GM21360 (cell line): ENCODE results near the gene ACKR3.

ENCODE experiments used
- ATAC-seq: cut with Tn5 transposase; IDR thresholded peaks from one replicate; pipeline ENCODE4 v1.9.1; 2021; ENCODE audit warnings: mild to moderate bottlenecking, moderate library complexity; ENCODE audit not compliant: unreplicated experiment

ACKR3 gene

DNA sequence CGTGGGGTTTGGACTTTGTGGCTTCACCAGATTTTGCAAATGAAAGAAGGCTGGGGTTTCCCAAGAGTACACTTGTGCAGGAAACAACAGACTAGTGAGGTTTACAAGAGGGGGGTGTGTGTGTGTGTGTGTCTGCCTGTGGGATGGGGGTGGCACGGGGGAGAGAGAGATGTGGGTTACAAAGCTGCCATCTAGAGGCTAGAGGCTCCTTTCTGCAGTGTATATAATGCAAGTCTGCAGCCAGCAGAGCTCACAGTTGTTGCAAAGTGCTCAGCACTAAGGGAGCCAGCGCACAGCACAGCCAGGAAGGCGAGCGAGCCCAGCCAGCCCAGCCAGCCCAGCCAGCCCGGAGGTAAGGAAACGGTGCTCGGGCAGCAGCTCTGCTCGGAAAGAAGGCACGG, at the start of gene ACKR3:
Gene ACKR3 (plus strand): TSS at position 253 of the 401 bp plus-strand sequence. CDS start 10,641 bp downstream, outside the sequence.
- ATAC-seq = peak; percentile 76

DNA sequence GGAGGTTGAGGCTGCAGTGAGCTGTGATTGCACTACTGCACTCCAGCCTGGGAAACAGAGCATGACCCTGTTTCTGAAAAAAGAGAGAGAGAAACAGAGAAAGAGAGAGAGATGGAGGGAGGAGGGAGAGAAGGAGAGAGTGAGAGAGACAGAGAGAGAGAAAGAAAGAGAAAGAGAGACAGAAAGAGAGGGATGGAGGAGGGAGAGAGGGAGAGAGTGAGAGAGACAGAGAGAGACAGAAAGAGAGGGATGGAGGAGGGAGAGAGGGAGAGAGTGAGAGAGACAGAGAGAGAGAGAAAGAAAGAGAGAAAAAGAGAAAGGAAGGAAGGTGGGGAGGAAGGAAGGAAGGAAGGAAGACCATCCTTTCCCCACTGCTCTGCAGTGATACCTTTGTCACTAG, 48.1 kb upstream of the ACKR3 start:
- no peak for ATAC-seq

DNA sequence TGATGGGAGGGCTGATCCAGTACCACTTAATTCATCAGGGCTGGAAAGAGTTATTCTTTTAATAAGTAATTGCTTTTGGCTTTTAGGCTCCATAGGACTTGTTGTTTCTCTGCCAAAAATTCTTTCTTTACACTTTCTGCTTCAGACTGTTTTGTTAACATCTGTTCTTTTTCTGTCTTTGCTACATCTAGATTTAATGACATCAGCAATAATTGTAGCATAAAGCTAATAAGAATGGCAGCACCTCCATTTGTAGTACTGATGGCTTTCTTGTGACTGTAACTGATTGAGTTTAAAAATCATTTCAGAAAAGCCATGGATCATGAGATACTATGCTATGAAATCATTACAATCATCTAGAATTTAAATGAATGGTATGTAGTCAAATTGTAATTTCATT, 46.4 kb upstream of the ACKR3 start:
- ATAC-seq = no peak

DNA sequence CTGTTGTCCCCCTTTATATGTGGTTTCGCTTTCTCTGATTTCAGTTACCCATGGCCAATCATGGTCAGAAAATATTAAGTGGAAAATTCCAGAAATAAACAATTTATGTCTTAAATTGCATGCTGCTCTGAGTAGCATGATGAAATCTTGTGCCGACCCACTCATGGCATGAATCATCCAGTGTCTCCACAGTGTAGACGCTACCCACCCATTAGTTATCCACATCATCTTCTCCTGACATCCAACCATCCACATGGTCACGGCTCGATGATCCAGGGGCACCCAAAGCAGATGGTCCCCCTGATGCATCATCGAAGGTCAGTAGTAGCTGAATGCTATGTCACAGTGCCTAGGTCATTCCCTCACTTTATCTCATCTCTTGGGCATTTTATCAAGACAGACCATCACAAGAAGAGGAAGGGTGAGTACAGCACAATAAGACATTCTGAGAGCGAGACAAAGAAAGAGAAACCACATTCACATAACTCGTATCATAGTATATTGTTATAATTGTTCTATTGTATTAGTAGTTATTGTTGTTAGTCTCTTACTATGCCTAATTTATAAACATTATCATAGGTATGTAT, 44.1 kb upstream of the ACKR3 start:
- no peak for ATAC-seq

DNA sequence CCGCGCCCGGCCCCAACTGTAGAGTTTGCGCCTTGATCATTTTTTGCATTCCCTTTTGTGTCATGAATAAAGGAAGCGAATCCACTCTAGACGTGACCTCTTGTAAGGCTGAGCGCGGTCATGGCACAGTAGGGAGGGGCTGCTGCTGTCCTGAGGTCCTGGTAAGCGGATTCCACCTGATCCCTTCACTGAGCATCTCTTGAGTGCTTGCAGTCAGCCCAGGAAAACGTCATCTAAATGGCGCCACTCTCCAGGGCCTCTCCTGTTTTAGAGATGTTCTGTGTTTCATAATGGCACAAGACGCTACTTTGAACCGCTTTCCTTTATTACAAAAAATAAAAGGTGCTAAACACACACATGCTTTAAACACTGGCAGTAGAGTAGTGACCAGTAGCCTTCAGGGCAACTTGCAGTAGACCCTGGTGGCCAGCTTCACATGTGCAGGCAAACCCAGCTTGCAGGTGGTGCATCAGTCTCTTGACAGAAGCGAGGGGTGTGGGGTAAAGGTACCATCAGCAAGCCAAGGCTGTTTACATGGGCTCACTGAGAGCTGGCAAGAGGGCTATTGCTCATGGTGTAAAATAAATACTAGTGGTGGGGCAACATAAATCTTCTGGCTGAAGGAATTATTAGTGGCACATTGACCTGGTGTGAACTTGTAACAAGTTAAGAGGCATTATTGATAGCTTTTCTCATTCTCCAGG, 43.0 kb upstream of the ACKR3 start:
- ATAC-seq = no peak

GRCh38 chr2:236527159-236527630, 42.4 kb upstream of the ACKR3 start:
- ATAC-seq = no peak

- no peak for ATAC-seq
Observed at GRCh38 chr2:236529606-236530005, 40.0 kb upstream of the ACKR3 start.

GRCh38 chr2:236530512-236530911, 39.1 kb upstream of the ACKR3 start:
- ATAC-seq = no peak

GRCh38 chr2:236531195-236531594, 38.4 kb upstream of the ACKR3 start:
- no peak for ATAC-seq

DNA sequence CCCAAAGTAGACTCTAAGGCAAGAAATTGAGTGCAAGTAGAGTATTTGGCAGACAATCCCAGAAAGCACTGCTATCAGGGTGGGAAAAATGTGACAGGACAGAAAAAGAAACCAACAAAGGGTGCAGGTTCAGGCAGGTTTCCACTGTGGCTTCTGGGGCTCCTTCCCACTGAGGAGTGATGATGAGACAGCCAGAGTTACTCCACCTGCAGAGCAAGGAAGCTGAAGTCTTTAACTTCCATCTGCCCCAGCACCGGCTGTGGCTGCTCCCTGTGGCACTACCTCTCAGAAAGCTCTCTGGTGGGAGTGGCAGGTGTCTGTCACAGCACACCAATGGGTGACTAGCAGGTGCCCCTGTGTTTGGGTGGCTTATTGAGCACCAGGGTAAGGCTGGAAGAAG, 37.6 kb upstream of the ACKR3 start:
- ATAC-seq = no peak

DNA sequence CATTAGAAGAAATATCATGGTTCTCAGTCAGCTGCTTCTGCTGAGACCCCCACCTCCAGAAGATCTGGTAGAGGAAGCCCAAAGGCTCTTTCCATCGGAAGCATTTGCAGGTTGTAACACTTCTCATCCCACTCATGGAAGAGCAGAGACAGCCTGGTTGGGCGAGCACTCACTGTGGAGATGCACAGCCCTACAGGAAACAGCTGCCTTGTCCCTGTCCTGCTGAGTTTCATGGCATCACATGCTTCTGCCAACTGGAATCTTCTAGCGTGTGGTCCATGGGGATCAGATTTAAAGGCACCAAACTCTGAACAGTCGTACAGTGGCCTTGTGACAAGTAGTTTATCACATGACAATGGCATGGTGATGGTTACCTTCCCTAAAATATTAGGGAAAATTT, 36.3 kb upstream of the ACKR3 start:
- no peak for ATAC-seq

DNA sequence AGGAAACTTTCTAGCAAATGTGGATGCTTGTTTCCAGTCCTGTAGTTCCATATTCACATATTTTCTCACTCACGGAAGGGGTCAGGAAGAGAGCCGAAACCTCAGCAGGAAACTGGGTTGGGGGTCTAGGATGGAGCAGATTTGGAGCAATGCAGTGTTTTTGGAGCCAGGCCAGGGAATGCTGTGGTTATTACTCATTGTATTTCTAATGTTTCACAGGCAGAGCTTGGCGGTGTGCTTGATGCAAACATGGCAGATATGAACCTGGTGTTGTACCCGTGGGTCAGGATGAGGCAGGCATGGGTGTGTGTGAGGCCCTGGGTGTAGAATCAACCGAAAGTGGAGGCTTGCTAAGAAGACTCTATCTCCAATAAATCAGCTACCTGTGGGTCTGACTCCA, 34.6 kb upstream of the ACKR3 start:
- ATAC-seq = no peak

DNA sequence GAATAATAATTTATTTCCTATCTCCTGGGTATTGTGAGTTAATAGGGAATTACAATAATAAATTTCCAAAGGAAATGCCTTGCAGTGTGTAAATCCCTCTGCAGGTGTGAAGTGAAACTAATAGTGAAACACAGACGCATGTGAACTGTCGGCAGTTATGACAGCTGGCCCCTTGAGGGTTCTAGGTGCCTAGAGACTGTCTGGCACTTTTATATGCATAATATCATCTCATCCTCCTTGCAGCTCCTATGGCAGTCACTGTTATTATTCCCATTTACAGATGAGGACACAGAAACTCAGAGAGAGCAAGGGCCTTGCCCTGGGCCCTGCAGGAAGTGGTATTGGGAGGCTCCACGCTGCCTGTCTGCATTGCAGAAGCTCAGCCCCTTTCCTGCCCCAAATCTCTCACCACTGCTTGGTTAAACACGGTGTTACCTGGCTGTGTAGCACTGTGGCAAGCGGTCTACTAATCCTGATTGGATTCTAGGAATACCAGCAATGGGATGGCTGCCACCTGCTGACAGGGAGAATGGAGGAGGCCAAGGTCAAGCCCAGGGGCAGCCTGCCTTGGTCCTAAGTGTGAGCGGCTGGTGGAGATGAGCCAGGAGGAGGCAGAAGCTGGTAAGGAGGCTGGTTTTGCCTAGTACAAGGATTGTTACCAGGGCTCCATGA, 32.8 kb upstream of the ACKR3 start:
- ATAC-seq = peak; percentile 43

GRCh38 chr2:236538242-236538641, 31.4 kb upstream of the ACKR3 start:
- ATAC-seq = no peak

- ATAC-seq = no peak
Observed at GRCh38 chr2:236541008-236541562, 28.5 kb upstream of the ACKR3 start.

DNA sequence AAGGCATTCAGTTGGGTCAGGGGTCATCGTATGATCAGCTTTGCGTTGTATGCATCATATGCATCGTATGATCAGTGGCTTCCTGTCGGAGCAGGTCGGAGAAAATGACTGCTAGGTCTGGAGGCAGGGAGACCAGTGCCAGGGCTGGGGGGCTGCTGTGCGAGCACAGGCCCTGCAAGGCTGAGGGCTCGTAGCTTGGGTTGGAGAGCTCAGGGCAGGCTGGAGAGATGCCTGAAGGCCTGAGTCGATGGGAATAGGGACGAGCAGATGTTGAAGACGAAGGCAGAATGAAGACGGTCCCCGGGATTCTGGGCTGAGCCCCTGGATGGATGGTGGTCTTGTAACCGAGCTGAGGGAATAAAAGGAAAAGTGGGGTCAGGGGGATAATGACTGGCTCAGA, 25.3 kb upstream of the ACKR3 start:
- no peak for ATAC-seq

DNA sequence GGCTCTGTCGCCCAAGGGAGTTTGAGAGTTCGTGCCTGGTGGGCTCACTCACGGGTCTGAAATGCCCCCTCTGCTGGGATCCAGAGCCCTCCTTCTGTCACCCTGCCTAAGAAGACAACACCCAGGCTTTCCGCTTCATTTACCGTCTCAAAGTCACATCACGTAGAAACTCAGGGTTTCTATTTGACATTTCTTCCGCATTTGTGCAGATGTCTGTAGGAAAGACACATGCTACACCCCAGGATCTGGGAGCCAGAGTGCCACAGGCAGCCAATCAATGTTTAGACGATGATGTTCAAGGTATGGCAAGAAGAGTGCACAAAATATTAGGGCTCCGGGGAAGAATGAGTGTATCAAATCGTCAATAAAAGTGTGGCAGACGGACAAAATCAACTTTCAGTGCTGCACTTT, 24.4 kb upstream of the ACKR3 start:
- peak; percentile 50 for ATAC-seq

GRCh38 chr2:236545814-236546480, 23.7 kb upstream of the ACKR3 start:
- ATAC-seq = peak; percentile 61

GRCh38 chr2:236546561-236547002, 23.0 kb upstream of the ACKR3 start:
- ATAC-seq = no peak

DNA sequence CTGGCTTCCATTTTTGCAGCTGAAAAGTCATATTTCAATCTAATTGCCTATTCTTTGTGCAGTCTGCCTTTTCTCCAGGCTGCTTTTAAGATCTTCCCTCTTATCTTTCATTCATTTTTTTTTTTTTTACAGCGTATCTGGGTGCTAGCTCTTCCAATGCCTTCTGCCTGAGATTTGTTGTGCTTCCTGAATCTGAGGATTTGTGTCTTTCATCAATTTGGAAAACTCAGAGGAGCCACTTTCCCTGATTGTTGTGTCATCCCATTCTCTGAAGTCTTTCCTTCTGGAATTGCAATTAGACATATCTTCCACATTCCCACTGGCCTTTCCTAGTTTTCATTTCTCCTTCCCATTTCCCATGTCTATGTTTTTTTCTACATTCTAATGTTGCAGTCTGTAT, 21.9 kb upstream of the ACKR3 start:
- no peak for ATAC-seq
